GM13976 (cell line): Measurements from ENCODE around the gene PARP6.
A peak's percentile ranks its signal among the peaks of the same experiment; 100 is the strongest.

Source experiments
- DNase-seq: peaks from one replicate; pipeline ENCODE4 v3.0.0; 2012; ENCODE audit warnings: low spot score
- CTCF ChIP-seq: IDR thresholded peaks from 2 replicates; pipeline ENCODE4 v1.5.1; 2012; ENCODE audit warnings: borderline replicate concordance, mild to moderate bottlenecking; ENCODE audit not compliant: insufficient read depth; ENCODE audit errors: extremely low read depth, missing control alignments, control extremely low read depth
- in situ Hi-C: fragments of 300-500 bp; cut with MboI; formaldehyde crosslinking; loops from one replicate; pipeline ENCODE4 v1.12.0; 2022; ENCODE audit warnings: low sequenced_read_pairs, mixed read lengths, inconsistent platforms; ENCODE audit not compliant: unreplicated experiment

Gene PARP6

DNA sequence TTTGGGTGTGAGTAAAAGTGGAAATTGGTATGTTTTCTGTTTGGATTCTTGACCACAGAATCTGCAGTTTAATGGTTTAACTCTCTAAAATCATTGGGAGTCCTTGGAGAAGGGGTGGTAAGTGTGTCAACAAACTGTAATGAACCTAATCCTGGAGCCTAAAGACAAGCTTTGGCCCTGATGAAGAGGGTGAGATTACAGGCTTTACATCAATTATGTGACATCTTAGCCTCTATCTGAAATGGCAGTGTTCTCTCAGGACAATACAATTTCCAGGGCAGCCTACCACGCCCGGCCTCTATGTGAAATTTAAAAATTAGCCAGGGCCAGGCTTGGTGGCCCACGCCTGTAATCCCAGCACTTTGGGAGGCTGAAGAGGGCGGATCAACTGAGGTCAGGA is 37.1 kb downstream of the PARP6 start:
- no peak for TF ChIP-seq CTCF
- DNase-seq = no peak
- in situ Hi-C loops = no loop called here

DNA sequence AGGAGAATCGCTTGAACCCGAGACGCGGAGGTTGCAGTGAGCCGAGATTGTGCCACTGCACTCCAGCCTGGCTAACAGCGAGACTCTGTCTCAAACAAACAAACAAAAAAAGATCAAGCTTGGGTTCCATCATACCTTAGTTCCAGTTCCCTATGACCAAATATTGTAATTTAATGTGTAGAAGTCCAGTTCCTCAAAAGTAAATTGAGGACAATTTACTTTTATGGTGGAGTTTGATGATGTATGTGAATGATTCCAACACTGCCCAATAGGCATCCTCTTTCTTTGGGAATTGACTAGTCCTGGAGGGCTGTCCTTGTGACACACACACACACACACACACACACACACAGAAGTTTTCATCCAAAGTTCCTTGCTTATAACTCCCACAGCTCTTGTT is 38.6 kb downstream of the PARP6 start:
- in situ Hi-C loops = no loop called here
- TF ChIP-seq CTCF = no peak
- DNase-seq = no peak

DNA sequence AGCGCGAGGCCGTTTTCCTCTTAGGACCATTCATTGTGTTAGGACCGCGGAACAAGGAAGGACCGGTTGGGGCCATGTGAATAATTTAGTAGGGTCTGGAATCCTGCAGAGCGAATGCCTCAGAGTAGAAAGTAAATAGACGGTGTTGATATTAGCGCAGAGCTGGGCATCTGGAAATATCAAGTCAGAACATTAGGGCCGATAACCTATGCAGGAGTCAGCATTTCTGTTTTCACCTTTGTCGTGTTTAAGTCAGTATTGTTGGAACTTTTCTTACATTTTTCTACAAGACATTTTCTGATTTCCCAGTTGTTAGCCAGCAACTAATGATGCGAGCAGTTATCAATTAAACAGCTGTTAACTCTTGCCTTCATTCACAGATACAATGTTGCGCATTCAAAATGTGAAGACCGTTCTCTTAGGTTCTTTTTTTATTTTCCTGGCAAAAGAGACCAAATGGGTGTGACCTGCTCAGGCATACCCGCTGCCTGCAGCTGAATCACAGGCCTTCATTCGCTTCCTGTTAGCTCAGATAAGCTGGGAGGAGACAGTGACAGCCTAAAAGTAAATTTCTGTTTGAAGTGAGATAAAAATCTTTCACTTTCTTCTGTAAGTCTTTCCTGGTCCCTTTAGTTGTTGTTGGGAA is 40.4 kb downstream of the PARP6 start:
- in situ Hi-C loops = no loop called here
- no peak for TF ChIP-seq CTCF
- DNase-seq = peak; percentile 47

DNA sequence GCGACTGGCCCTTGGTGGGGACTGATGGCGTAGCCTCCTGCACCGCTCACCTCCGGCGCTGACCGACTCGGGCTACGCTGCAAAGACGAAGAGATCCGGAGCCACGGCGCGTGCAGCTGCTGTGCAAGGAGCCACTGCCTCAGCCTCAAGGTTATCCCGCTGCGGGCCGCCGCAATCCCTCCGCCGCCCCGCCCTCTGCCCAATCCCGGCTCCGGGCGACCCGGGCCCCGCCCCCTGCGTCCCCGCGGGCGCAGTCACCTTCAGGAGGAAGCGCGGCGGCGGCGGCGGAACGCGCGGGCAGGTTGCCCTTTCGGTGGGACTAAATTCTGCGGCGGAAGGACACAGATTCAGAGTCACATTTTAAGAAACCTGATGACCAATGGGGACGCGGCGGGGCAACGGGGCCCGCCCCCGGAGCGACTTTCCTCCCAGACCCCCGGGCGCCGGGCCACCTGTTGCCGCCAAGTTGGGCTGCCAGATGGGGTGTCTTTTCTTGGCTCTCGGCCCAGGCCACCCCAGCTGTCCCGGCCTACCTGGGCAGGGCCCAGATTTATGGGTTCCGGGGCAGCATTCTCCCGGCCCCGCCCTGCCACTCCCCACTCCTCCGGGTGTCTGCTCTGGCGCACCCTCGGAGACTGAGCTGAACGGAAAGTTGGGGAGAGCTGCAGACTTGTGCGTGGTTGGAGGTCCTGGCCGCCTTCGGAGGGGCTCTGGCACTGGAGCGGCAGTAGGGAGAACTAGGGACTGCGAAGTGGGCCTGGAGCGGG is 41.1 kb downstream of the PARP6 start, which contains the start of gene PKM:
Gene PKM (minus strand): TSS at position 125 of the 767 bp plus-strand sequence. CDS start 12,093 bp downstream, outside the sequence.
- in situ Hi-C loops = no loop called here
- no peak for TF ChIP-seq CTCF

DNA sequence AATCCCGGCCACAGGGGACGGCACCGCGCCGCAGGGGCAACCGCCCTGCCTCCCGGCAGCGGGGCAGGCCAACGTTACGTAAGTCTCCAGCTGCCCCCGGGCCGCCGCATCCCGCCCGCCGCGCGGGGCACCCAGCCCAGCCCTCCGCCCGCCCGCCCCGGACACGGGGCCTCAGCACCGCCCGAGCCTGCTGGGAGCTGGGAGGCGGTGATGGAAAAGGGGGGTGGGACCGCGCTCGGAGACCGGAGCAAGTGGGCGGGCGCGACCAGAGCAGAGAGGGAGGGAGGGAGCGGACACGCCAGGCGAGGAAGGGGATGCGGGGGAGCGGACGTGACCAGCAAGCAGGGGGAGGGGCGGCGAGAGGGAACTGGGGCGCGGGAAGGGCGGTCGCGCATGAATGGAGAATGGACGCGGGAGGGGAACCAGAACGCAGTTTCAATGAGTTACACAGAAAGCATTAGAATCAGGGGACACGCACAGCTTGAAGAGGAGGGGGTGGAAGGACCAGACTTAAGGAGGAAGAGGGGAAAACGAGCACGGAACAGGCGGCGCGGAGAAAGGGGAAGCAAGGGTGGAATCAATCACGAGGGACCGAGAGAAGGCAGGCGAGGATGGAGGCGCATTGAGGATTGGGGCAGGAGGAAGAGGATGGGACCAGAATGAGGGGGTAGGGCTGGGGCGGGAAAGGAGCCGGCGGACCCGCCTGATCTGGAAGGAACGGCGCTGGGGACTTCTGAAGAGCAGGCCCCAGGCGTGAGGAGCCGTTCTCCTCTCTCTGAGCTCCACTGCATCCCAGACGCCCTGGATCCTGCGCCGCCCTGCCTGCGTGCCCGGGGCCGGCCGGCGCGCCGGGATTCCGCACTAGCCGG is 41.9 kb downstream of the PARP6 start:
- in situ Hi-C loops = no loop called here
- TF ChIP-seq CTCF = no peak
- peak; percentile 81 for DNase-seq

More for the DNA sequence above, 41.1 kb downstream of the PARP6 start, which contains the start of gene PKM:
- peak; percentile 93 for DNase-seq

GRCh38 chr15:72229947-72230196 is 42.5 kb downstream of the PARP6 start:
- in situ Hi-C loops = no loop called here
- TF ChIP-seq CTCF = no peak
- no peak for DNase-seq
